Measurements from ENCODE around the gene LDB3.

Gene LDB3

DNA sequence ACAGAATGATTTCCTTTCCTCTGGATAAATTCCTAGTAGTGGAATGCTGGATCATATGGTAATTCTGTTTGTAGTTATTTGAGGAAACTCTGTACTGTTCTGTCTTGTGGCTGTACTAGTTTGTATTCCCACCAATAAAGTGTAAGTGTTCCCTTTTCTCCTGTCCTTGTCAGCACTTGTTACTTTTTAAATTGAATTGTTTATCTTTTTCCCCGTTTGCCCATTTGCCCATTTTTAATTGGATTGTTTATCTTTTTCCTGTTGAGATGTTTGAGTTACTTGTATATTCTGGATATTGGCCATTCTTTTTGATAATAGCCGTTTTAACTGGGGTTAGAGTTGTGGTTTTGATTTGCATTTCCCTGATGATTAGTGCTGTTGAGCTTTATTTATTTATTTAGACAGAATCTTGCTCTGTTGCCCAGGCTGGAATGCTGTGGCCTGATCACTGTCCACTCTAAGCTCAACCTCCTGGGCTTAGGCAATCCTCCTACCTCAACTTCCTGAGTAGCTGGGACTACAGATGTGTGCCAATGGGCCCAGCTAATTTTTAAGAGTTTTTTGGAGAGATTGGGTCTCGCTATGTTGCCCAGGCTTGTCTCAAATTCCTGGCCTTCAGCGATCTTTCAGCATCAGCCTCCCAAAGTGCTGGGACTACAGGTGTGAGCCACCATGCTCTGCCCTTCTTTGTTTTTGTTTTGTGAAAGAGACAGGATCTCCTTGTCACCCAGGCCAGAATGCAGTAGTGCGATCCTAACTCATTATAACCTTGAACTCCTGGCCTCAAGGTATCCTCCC is 111.1 kb downstream of the LDB3 start:
- H3K4me3 Mint-ChIP-seq = no peak overlapping the region
- no peak overlapping the region for H3K27ac Mint-ChIP-seq
- no peak for DNase-seq

GRCh38 chr10:86782701-86783418 is 114.5 kb downstream of the LDB3 start:
- no peak overlapping the region for H3K4me3 Mint-ChIP-seq
- H3K4me1 Mint-ChIP-seq = no peaks in the 10 kb centered on the region
- DNase-seq = no peak
- H3K36me3 Mint-ChIP-seq (ENCODE audit: low read depth) = peaks cover 79% of the 10 kb centered on the region
- no peaks in the 10 kb centered on the region for H3K27me3 Mint-ChIP-seq (ENCODE audit: low read depth, poor library complexity)
- TF ChIP-seq, protein P1, sequence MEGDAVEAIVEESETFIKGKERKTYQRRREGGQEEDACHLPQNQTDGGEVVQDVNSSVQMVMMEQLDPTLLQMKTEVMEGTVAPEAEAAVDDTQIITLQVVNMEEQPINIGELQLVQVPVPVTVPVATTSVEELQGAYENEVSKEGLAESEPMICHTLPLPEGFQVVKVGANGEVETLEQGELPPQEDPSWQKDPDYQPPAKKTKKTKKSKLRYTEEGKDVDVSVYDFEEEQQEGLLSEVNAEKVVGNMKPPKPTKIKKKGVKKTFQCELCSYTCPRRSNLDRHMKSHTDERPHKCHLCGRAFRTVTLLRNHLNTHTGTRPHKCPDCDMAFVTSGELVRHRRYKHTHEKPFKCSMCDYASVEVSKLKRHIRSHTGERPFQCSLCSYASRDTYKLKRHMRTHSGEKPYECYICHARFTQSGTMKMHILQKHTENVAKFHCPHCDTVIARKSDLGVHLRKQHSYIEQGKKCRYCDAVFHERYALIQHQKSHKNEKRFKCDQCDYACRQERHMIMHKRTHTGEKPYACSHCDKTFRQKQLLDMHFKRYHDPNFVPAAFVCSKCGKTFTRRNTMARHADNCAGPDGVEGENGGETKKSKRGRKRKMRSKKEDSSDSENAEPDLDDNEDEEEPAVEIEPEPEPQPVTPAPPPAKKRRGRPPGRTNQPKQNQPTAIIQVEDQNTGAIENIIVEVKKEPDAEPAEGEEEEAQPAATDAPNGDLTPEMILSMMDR (IDR thresholded peaks at IDR 0.05) = no peak
- peaks cover 66% of the 10 kb centered on the region for H3K9me3 Mint-ChIP-seq
- no peak overlapping the region for H3K27ac Mint-ChIP-seq

More for the DNA sequence above, 111.1 kb downstream of the LDB3 start:
- Mint-ChIP-seq H3K27me3 (ENCODE audit: low read depth, poor library complexity) (no peaks in the 10 kb centered on the region), H3K4me1 (peaks cover 13% of the 10 kb centered on the region), H3K9me3 (peaks cover 55% of the 10 kb centered on the region), H3K36me3 (ENCODE audit: low read depth) (peaks cover 70% of the 10 kb centered on the region)
- TF ChIP-seq, protein P1 (IDR thresholded peaks at IDR 0.05) = no peak

DNA sequence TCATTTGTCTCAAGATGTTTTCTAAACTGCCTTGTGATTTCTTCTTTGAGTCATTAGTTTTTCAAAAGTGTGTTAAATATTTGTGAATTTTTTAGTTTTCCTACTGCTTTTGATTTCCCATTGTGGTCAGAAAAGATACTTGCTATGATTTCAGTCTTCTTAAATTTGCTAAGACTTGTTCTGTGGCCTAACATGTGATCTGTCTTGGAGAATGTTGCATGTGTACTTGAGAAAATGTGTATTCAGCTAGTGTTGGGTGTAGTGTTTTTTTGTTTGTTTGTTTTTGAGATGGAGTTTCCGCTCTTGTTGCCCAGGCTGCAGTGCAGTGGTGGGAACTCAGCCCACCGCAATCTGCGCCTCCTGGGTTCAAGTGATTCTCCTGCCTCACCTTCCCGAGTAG is 116.7 kb downstream of the LDB3 start:
- no peaks in the 10 kb centered on the region for H3K4me1 Mint-ChIP-seq
- H3K27ac Mint-ChIP-seq = peak overlapping the region; percentile 8

More for the DNA sequence above, 116.7 kb downstream of the LDB3 start:
- Mint-ChIP-seq H3K9me3 (peaks cover 60% of the 10 kb centered on the region), H3K27me3 (ENCODE audit: low read depth, poor library complexity) (no peaks in the 10 kb centered on the region), H3K4me3 (no peak overlapping the region), H3K36me3 (ENCODE audit: low read depth) (peaks cover 74% of the 10 kb centered on the region)
- TF ChIP-seq, protein P1 (IDR thresholded peaks at IDR 0.05) = no peak
- no peak for DNase-seq

Measured in nephron progenitor cell (in vitro differentiated cells).